HG03442 (cell line): ENCODE measurements around the gene ACADSB.

Experiments used
- ATAC-seq: cut with Tn5 transposase; IDR thresholded peaks from one replicate; pipeline ENCODE4 v1.9.1; 2021; ENCODE audit warnings: mild to moderate bottlenecking, moderate library complexity; ENCODE audit not compliant: unreplicated experiment

Gene ACADSB

GRCh38 chr10:123001370-123001769, 7.4 kb upstream of the ACADSB start:
- ATAC-seq: no peak

- ATAC-seq: no peak
Observed at GRCh38 chr10:123004298-123004697, 4.5 kb upstream of the ACADSB start.

- peak; percentile 41 for ATAC-seq
Observed at GRCh38 chr10:123007558-123008354, 1.1 kb upstream of the ACADSB start.

- peak; percentile 8 for ATAC-seq
Observed at GRCh38 chr10:123009105-123009820, 457 bp downstream of the ACADSB start.

GRCh38 chr10:123011987-123012386, 3.2 kb downstream of the ACADSB start:
- ATAC-seq: no peak

- ATAC-seq: no peak
Observed at GRCh38 chr10:123013456-123014419, 4.9 kb downstream of the ACADSB start.

- no peak for ATAC-seq
Observed at GRCh38 chr10:123014772-123015171, 6.0 kb downstream of the ACADSB start.

GRCh38 chr10:123016228-123016627, 7.4 kb downstream of the ACADSB start:
- ATAC-seq: no peak

- no peak for ATAC-seq
Observed at GRCh38 chr10:123017421-123018165, 8.8 kb downstream of the ACADSB start.

GRCh38 chr10:123018531-123018930, 9.7 kb downstream of the ACADSB start:
- ATAC-seq: no peak

GRCh38 chr10:123019264-123019663, 10.5 kb downstream of the ACADSB start:
- ATAC-seq: no peak

- no peak for ATAC-seq
Observed at GRCh38 chr10:123019941-123020703, 11.3 kb downstream of the ACADSB start.

- ATAC-seq: no peak
Observed at GRCh38 chr10:123021517-123021916, 12.7 kb downstream of the ACADSB start.

GRCh38 chr10:123024540-123024939, 15.7 kb downstream of the ACADSB start:
- ATAC-seq: no peak

GRCh38 chr10:123026302-123026701, 17.5 kb downstream of the ACADSB start:
- no peak for ATAC-seq

GRCh38 chr10:123027861-123028260, 19.1 kb downstream of the ACADSB start:
- ATAC-seq: no peak

- ATAC-seq: no peak
Observed at GRCh38 chr10:123031124-123031523, 22.3 kb downstream of the ACADSB start.

GRCh38 chr10:123034332-123034731, 25.5 kb downstream of the ACADSB start:
- no peak for ATAC-seq

GRCh38 chr10:123035467-123036086, 26.8 kb downstream of the ACADSB start:
- ATAC-seq: no peak
